BE2C (cell line): ENCODE results near the gene BOD1L1.

Experiments used
- DNase-seq: peaks from one replicate; pipeline ENCODE4 v3.0.0-alpha.2; 2020
- H3K27me3 ChIP-seq: fragments of 250-450 bp; sonication (Bioruptor Pico); 2 replicates; pipeline ENCODE4 v1.5.1; 2020; ENCODE audit warnings: mild to moderate bottlenecking
- H3K36me3 ChIP-seq: fragments of 250-450 bp; sonication (Bioruptor Pico); 2 replicates; pipeline ENCODE4 v1.5.1; 2020; ENCODE audit warnings: mild to moderate bottlenecking
- H3K4me1 ChIP-seq: fragments of 250-450 bp; sonication (Bioruptor Pico); 2 replicates; pipeline ENCODE4 v1.5.1; 2020
- H3K4me3 ChIP-seq: 2 replicates; pipeline ENCODE4 v1.5.1; 2011; ENCODE audit warnings: low read depth, low read length
- H3K9me3 ChIP-seq: fragments of 250-450 bp; sonication (Bioruptor Pico); 2 replicates; pipeline ENCODE4 v1.5.1; 2020
- TF ChIP-seq, protein P1 (sequence below): IDR thresholded peaks from 2 replicates; pipeline ENCODE4 v1.5.1; 2012; ENCODE audit warnings: mild to moderate bottlenecking, low read depth, low read length

Gene BOD1L1

DNA sequence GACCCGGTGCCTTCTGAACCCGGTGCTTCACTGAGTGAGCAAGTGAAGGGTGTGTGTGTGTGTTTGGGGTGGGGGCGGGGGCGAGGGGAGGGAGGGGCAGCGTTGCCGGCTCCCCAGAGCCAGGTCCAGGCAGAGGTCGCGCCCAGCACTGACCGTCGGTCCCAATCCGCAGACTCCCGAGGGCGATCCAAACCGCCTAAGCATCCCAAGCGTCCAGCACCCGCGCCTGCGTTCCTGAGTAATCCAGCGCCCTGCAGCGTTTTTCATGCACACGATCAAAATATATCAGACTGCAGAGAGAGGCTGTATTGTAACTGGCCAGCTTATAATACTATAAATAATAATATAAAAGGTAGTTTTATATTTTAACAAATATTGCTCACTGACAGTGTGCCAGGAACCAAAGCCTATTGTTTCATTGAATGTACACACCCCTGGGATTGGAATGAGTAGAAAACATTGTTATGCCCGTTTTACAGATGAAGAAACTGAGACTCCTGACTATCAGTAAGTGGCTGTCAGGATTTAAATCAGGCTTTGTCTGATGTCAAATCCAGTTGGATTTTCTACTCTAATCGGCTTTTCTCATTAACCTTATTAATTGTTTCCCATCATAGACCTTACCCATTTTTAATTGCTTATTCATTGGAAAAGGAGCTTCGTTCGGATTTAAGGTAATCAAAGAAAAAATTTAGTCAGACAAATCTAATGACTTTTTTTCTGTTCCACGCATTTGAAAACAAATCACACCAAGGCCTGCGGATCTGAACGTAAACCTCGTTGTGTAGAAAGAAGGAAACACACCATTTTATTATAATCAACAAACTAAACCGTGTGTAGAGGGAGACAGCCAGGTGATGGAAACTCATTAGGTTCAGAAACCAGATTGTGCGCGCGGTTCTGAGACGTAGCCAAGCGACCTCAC lies 79.2 kb downstream of the BOD1L1 start:
- no peaks in the 10 kb centered on the region for H3K36me3 ChIP-seq
- no peaks in the 10 kb centered on the region; the same call in 1 of the 2 replicates for H3K9me3 ChIP-seq
- DNase-seq, result no peak
- H3K4me3 ChIP-seq, result no peak overlapping the region
- H3K4me1 ChIP-seq, result no peaks in the 10 kb centered on the region
- TF ChIP-seq, protein P1, sequence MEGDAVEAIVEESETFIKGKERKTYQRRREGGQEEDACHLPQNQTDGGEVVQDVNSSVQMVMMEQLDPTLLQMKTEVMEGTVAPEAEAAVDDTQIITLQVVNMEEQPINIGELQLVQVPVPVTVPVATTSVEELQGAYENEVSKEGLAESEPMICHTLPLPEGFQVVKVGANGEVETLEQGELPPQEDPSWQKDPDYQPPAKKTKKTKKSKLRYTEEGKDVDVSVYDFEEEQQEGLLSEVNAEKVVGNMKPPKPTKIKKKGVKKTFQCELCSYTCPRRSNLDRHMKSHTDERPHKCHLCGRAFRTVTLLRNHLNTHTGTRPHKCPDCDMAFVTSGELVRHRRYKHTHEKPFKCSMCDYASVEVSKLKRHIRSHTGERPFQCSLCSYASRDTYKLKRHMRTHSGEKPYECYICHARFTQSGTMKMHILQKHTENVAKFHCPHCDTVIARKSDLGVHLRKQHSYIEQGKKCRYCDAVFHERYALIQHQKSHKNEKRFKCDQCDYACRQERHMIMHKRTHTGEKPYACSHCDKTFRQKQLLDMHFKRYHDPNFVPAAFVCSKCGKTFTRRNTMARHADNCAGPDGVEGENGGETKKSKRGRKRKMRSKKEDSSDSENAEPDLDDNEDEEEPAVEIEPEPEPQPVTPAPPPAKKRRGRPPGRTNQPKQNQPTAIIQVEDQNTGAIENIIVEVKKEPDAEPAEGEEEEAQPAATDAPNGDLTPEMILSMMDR, result no peak
- peaks cover 73% of the 10 kb centered on the region for H3K27me3 ChIP-seq

DNA sequence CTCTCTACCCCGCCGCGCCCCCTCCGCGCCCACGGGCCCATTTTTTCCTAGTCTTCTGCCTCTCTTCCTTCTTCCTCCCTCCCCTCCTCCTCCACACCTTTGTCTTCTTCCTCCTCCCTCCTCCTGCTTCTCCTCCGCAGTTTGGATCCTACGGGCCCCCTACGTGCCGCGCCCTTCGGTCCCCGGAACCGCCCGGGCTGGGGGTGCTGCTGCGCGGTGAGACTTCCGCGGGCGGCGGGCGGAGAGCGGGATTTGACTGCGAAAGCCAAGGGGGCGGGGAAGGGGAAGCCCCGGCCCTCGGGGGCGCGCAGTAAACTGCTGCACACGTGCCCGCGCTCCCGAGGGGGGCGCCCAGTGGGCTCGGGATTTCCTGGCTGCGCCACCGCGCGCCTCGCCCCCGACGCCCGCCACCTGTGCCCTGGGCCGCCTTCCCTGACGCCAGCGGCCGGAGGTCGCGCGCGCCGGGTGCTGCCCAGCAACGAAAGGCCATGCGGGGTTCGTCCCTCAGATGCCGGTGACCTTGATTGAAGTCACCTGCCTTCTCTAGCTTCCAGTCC lies 80.0 kb downstream of the BOD1L1 start:
- DNase-seq, result no peak
- no peaks in the 10 kb centered on the region for H3K36me3 ChIP-seq
- TF ChIP-seq, protein P1, result no peak
- H3K9me3 ChIP-seq, result no peaks in the 10 kb centered on the region; the same call in 1 of the 2 replicates
- H3K27me3 ChIP-seq, result peaks cover 81% of the 10 kb centered on the region
- no peaks in the 10 kb centered on the region for H3K4me1 ChIP-seq
- peak overlapping the region; percentile 14; the same call in 1 of the 2 replicates for H3K4me3 ChIP-seq

DNA sequence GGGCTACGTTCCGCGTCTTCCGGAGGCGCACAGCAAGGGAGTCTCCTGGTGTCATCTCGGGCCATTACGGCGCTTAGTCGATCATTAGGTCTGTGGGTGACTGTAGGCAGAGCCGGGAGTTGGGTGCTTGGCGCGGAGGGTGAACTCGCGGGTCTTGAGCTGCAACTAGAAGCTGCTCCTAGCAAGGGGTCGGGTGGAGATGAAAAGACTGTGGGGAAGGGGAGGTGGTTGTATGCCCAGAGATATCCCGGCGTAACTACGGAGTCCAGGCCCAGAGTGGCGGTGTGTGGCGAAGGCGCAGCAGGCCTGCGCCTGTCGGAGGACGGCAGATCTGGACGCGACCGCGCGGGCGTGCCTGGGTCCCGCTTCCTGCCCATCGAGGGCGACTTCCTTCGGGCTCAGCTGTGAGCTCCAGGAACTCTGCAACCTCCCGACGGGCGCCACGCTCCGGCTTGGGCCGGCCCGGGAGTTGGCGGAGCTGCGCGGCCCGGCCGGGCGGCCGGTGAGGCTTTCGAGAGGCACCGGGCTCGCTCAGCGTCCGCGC lies 80.5 kb downstream of the BOD1L1 start:
- H3K27me3 ChIP-seq, result peaks cover 86% of the 10 kb centered on the region
- H3K9me3 ChIP-seq, result no peaks in the 10 kb centered on the region; the same call in 1 of the 2 replicates
- H3K36me3 ChIP-seq, result no peaks in the 10 kb centered on the region
- DNase-seq, result no peak
- TF ChIP-seq, protein P1, result no peak
- H3K4me3 ChIP-seq, result no peak overlapping the region; the same call in 1 of the 2 replicates
- H3K4me1 ChIP-seq, result no peaks in the 10 kb centered on the region

DNA sequence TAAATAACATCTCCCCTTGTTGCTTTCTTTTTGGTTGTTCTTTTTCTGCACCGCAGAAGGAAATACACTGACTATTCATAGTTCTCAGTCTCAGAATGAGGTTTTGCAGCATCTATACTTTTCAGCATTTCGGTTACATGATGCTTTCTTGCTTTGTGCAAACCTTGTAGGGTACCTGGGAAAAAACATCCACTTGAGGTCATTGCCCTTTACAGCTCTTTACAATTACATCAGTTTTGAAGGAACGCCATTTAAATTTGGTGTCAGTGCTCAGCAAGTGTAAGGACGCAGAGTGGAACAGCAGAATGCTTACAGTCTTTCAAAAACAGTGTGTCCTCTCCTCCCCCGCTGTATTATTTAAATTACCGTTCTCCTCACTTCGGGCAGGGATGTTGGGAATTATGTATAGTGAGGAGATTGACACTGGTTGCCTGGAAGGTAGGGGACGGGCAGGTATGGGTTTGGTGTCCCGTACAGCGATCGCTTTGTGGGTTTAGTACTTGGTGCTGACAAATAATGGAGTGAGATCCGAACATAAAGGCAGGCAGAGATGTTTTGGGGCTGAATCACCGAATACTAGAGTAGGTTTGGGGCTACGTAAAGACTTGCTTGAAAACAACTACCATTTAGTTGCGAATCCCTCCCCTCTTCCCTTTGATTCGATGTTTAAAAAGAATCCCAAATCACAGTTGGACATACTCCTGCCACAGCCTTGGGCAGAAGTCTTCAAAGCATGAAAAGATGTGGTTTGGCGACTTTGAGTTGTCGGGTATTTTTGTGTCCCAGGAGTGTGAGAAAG lies 81.2 kb downstream of the BOD1L1 start:
- Histone ChIP-seq H3K4me1 (no peaks in the 10 kb centered on the region), H3K27me3 (peaks cover 93% of the 10 kb centered on the region), H3K4me3 (no peak overlapping the region), H3K36me3 (no peaks in the 10 kb centered on the region), H3K9me3 (no peaks in the 10 kb centered on the region; the same call in 1 of the 2 replicates)
- TF ChIP-seq, protein P1, result no peak
- no peak for DNase-seq

DNA sequence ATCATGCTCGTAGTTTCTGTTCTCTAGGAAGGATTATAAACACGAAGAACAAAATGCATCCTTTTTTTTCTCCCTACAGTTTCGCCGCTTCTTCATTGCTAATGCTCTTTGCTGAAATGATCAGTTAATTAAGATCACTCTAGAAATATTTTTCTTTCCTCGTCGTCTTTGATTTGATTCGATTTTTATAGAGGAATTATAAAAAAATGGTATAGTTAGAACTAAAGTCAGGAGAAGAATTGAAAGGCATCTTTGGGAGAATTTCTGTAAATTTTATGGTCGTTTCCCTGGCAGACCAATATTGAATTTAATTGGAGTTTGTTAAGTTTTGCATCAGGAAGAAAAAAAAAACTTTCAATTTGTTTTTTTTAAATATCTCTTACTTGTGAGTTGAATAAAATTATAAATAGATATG lies 82.1 kb downstream of the BOD1L1 start:
- Histone ChIP-seq H3K4me3 (peak overlapping the region; percentile 67), H3K9me3 (no peaks in the 10 kb centered on the region; the same call in 1 of the 2 replicates), H3K4me1 (no peaks in the 10 kb centered on the region), H3K36me3 (no peaks in the 10 kb centered on the region), H3K27me3 (peaks cover 97% of the 10 kb centered on the region)
- TF ChIP-seq, protein P1, result no peak
- no peak for DNase-seq
